HEK293 (cell line): ENCODE data around the gene PDE6C.

Experiments
- CTCF ChIA-PET: fragments of 350-600 bp; formaldehyde crosslinking; extraction: SDS; loops from one replicate; lab custom pipeline; 2021; ENCODE audit warnings: antibody characterized with exemption; lab: Yijun Ruan, JAX
- POLR2A ChIA-PET: fragments of 300-600 bp; formaldehyde crosslinking; extraction: SDS; loops from one replicate; lab custom pipeline; 2020; ENCODE audit warnings: antibody characterized with exemption, inconsistent platforms; lab: Yijun Ruan, JAX
- H3K27ac ChIP-seq: fragments of 200-500 bp; sonication (Bioruptor generic); 2 replicates; pipeline ENCODE4 v1.5.1; 2014; ENCODE audit warnings: low read depth, low read length, control low read depth, inconsistent platforms; ENCODE audit errors: extremely low read depth
- H3K36me3 ChIP-seq, 2 experiments: fragments of 200-500 bp in 1 of 2; sonication (Bioruptor generic) in 1 of 2; 1 replicate in 1 of 2; 2 replicates in 1 of 2; pipeline ENCODE4 v1.5.1; 2014 to 2017; ENCODE audit warnings: inconsistent platforms in 2 of 2, low read length in 2 of 2; ENCODE audit not compliant: control insufficient read depth in 2 of 2, insufficient read depth in 1 of 2
- H3K4me1 ChIP-seq: fragments of 200-500 bp; sonication (Bioruptor generic); 2 replicates; pipeline ENCODE4 v1.5.1; 2014; ENCODE audit warnings: mild to moderate bottlenecking, low read length, inconsistent platforms; ENCODE audit not compliant: control insufficient read depth, insufficient read depth
- H3K4me3 ChIP-seq: 2 replicates; pipeline ENCODE4 v1.5.1; 2011; ENCODE audit warnings: low read depth, mild to moderate bottlenecking, control low read depth, low read length, moderate library complexity
- H3K9me3 ChIP-seq: fragments of 200-500 bp; sonication (Bioruptor generic); 2 replicates; pipeline ENCODE4 v1.5.1; 2014; ENCODE audit warnings: low read depth, low read length, inconsistent platforms; ENCODE audit not compliant: control insufficient read depth, insufficient read depth
- BCL11B ChIP-seq: fragments of 450-650 bp; formaldehyde crosslinking; IDR thresholded peaks from 2 replicates; pipeline ENCODE4 v1.5.1; 2016; ENCODE audit warnings: low read depth, missing biosample characterization, missing genetic modification characterization
- KLF1 ChIP-seq: fragments of 450-650 bp; formaldehyde crosslinking; IDR thresholded peaks from 2 replicates; pipeline ENCODE4 v1.5.1; 2016; ENCODE audit warnings: missing biosample characterization, missing genetic modification characterization
- KLF16 ChIP-seq: fragments of 450-650 bp; formaldehyde crosslinking; IDR thresholded peaks from 2 replicates; pipeline ENCODE4 v1.5.1; 2017; ENCODE audit warnings: missing biosample characterization, missing genetic modification characterization
- MYNN ChIP-seq: fragments of 450-650 bp; formaldehyde crosslinking; IDR thresholded peaks from 2 replicates; pipeline ENCODE4 v1.5.1; 2016; ENCODE audit warnings: missing biosample characterization, missing genetic modification characterization, borderline replicate concordance
- REPIN1 ChIP-seq: fragments of 450-650 bp; formaldehyde crosslinking; IDR thresholded peaks from 2 replicates; pipeline ENCODE4 v1.5.1; 2017; ENCODE audit warnings: missing biosample characterization, missing genetic modification characterization, low read depth
- SP2 ChIP-seq: fragments of 450-650 bp; formaldehyde crosslinking; IDR thresholded peaks from 2 replicates; pipeline ENCODE4 v1.5.1; 2016; ENCODE audit warnings: missing biosample characterization, missing genetic modification characterization
- ZFP41 ChIP-seq: fragments of 450-650 bp; formaldehyde crosslinking; IDR thresholded peaks from 2 replicates; pipeline ENCODE4 v1.5.1; 2016; ENCODE audit warnings: missing biosample characterization, missing genetic modification characterization, borderline replicate concordance
- ZFP69B ChIP-seq: fragments of 450-650 bp; formaldehyde crosslinking; IDR thresholded peaks from 2 replicates; pipeline ENCODE4 v1.5.1; 2016; ENCODE audit warnings: missing biosample characterization, missing genetic modification characterization
- ZNF157 ChIP-seq: fragments of 450-650 bp; formaldehyde crosslinking; IDR thresholded peaks from 2 replicates; pipeline ENCODE4 v1.5.1; 2016; ENCODE audit warnings: missing biosample characterization, missing genetic modification characterization
- ZNF19 ChIP-seq: fragments of 450-650 bp; formaldehyde crosslinking; IDR thresholded peaks from 2 replicates; pipeline ENCODE4; 2016; ENCODE audit warnings: missing biosample characterization, missing genetic modification characterization, low read depth
- ZNF266 ChIP-seq: fragments of 450-650 bp; formaldehyde crosslinking; IDR thresholded peaks from 2 replicates; pipeline ENCODE4 v1.5.1; 2016; ENCODE audit warnings: missing biosample characterization, missing genetic modification characterization, low read depth
- ZNF292 ChIP-seq: fragments of 450-650 bp; formaldehyde crosslinking; IDR thresholded peaks from 2 replicates; pipeline ENCODE4 v1.5.1; 2016; ENCODE audit warnings: low read depth, missing biosample characterization, missing genetic modification characterization, borderline replicate concordance
- ZNF391 ChIP-seq: fragments of 450-650 bp; formaldehyde crosslinking; IDR thresholded peaks from 2 replicates; pipeline ENCODE4 v1.5.1; 2016; ENCODE audit warnings: low read depth, missing biosample characterization, missing genetic modification characterization, borderline replicate concordance
- ZNF529 ChIP-seq: fragments of 450-650 bp; formaldehyde crosslinking; IDR thresholded peaks from 2 replicates; pipeline ENCODE4 v1.5.1; 2017; ENCODE audit warnings: missing genetic modification characterization, missing biosample characterization; ENCODE audit not compliant: insufficient replicate concordance
- ZNF626 ChIP-seq: fragments of 450-650 bp; sonication (Bioruptor Pico); formaldehyde crosslinking; IDR thresholded peaks from 2 replicates; pipeline ENCODE4 v1.5.1; 2018; ENCODE audit warnings: missing biosample characterization, missing genetic modification characterization, inconsistent platforms
- ZNF768 ChIP-seq: fragments of 450-650 bp; formaldehyde crosslinking; IDR thresholded peaks from 2 replicates; pipeline ENCODE4 v1.5.1; 2018; ENCODE audit warnings: missing biosample characterization, mild to moderate bottlenecking, missing genetic modification characterization
- ZSCAN30 ChIP-seq: fragments of 450-650 bp; IDR thresholded peaks from 2 replicates; pipeline ENCODE4 v1.5.1; 2018; ENCODE audit warnings: missing biosample characterization, mild to moderate bottlenecking, missing genetic modification characterization, moderate library complexity
- TF ChIP-seq, protein P1 (sequence below): fragments of 450-650 bp; formaldehyde crosslinking; IDR thresholded peaks from 2 replicates; pipeline ENCODE4 v1.5.1; 2016; ENCODE audit warnings: missing biosample characterization, missing genetic modification characterization
- TF ChIP-seq, protein P2 (sequence below): fragments of 450-650 bp; formaldehyde crosslinking; IDR thresholded peaks from 2 replicates; pipeline ENCODE4 v1.5.1; 2016; ENCODE audit warnings: missing biosample characterization, missing genetic modification characterization, borderline replicate concordance
- TF ChIP-seq, protein P3 (sequence below): fragments of 450-650 bp; formaldehyde crosslinking; IDR thresholded peaks from 2 replicates; pipeline ENCODE4 v1.5.1; 2016; ENCODE audit warnings: missing biosample characterization, missing genetic modification characterization
- TF ChIP-seq, protein P4 (sequence below): fragments of 450-650 bp; formaldehyde crosslinking; IDR thresholded peaks from 2 replicates; pipeline ENCODE4 v1.5.1; 2016; ENCODE audit warnings: missing biosample characterization, missing genetic modification characterization, borderline replicate concordance
- TF ChIP-seq, protein P5 (sequence below): fragments of 450-650 bp; formaldehyde crosslinking; IDR thresholded peaks from 2 replicates; pipeline ENCODE4 v1.5.1; 2017; ENCODE audit warnings: missing biosample characterization, missing genetic modification characterization

PDE6C gene

DNA sequence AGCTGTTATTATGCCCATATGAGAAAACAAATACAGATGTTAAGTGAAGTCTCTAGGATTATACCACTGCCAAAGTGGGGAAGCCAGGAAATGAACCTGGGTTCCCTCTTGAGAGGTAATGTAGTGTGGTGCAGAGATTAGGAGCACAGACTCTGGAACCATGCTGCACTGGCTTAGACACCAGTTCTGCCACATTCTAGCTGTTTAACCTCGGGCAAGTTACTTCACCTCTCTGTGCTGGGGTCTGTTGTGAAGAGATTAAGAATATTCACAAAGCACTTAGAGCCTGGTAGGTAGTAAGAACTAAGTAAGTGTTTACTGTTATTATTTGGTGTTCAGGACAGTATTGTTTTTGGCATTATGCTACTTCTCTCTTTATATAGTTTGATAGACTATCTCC, 41.9 kb downstream of the PDE6C start:
- CTCF ChIA-PET, result no interaction called here
- no peaks in the 10 kb centered on the region for H3K9me3 ChIP-seq

DNA sequence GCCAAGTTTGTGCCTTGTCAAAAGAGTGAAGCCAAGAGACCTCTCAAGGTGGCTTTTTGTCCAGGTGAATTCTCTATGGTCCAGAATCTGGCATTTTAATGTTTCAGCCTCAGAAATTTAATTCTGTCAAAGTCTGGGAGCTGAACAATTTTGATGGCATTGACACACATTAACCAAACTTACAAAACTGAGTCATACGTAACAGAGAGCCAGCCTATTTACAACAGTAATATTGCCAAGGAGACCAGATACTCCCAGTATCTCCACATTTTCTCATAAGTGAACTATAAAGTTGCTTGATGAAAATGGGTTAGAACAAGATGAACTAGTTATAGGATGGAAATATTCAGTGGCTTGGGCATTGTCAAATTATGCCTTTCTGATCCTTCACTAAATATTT, 43.8 kb downstream of the PDE6C start:
- Histone ChIP-seq H3K4me3 (no peak overlapping the region), H3K27ac (no peak overlapping the region), H3K9me3 (no peaks in the 10 kb centered on the region), H3K4me1 (no peaks in the 10 kb centered on the region), H3K36me3 (no peaks in the 10 kb centered on the region; a peak in 1 of 3 replicates)
- ChIA-PET CTCF (interaction anchor here (0.6 kb wide), 1 partner anchor 101 kb away, joined by 3 read pairs; no protein-coding TSS in a partner anchor), POLR2A (no interaction called here)
- TF ChIP-seq, protein P1, sequence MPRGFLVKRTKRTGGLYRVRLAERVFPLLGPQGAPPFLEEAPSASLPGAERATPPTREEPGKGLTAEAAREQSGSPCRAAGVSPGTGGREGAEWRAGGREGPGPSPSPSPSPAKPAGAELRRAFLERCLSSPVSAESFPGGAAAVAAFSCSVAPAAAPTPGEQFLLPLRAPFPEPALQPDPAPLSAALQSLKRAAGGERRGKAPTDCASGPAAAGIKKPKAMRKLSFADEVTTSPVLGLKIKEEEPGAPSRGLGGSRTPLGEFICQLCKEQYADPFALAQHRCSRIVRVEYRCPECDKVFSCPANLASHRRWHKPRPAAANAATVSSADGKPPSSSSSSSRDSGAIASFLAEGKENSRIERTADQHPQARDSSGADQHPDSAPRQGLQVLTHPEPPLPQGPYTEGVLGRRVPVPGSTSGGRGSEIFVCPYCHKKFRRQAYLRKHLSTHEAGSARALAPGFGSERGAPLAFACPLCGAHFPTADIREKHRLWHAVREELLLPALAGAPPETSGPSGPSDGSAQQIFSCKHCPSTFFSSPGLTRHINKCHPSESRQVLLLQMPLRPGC (tag by site-specific recombination), result no peak
- TF ChIP-seq SP2 (no peak), ZFP41 (tag by site-specific recombination) (no peak), ZNF529 (tag by site-specific recombination) (no peak), REPIN1 (no peak), ZNF157 (tag by site-specific recombination) (no peak), ZNF266 (tag by site-specific recombination) (no peak), KLF1 (tag by site-specific recombination) (no peak), ZNF391 (tag by site-specific recombination) (no peak), ZFP69B (no peak), ZSCAN30 (tag by site-specific recombination) (no peak), KLF16 (tag by site-specific recombination) (no peak), ZNF292 (tag by site-specific recombination) (no peak), ZNF19 (tag by site-specific recombination) (no peak), ZNF626 (tag by site-specific recombination) (no peak)
- TF ChIP-seq, protein P2, sequence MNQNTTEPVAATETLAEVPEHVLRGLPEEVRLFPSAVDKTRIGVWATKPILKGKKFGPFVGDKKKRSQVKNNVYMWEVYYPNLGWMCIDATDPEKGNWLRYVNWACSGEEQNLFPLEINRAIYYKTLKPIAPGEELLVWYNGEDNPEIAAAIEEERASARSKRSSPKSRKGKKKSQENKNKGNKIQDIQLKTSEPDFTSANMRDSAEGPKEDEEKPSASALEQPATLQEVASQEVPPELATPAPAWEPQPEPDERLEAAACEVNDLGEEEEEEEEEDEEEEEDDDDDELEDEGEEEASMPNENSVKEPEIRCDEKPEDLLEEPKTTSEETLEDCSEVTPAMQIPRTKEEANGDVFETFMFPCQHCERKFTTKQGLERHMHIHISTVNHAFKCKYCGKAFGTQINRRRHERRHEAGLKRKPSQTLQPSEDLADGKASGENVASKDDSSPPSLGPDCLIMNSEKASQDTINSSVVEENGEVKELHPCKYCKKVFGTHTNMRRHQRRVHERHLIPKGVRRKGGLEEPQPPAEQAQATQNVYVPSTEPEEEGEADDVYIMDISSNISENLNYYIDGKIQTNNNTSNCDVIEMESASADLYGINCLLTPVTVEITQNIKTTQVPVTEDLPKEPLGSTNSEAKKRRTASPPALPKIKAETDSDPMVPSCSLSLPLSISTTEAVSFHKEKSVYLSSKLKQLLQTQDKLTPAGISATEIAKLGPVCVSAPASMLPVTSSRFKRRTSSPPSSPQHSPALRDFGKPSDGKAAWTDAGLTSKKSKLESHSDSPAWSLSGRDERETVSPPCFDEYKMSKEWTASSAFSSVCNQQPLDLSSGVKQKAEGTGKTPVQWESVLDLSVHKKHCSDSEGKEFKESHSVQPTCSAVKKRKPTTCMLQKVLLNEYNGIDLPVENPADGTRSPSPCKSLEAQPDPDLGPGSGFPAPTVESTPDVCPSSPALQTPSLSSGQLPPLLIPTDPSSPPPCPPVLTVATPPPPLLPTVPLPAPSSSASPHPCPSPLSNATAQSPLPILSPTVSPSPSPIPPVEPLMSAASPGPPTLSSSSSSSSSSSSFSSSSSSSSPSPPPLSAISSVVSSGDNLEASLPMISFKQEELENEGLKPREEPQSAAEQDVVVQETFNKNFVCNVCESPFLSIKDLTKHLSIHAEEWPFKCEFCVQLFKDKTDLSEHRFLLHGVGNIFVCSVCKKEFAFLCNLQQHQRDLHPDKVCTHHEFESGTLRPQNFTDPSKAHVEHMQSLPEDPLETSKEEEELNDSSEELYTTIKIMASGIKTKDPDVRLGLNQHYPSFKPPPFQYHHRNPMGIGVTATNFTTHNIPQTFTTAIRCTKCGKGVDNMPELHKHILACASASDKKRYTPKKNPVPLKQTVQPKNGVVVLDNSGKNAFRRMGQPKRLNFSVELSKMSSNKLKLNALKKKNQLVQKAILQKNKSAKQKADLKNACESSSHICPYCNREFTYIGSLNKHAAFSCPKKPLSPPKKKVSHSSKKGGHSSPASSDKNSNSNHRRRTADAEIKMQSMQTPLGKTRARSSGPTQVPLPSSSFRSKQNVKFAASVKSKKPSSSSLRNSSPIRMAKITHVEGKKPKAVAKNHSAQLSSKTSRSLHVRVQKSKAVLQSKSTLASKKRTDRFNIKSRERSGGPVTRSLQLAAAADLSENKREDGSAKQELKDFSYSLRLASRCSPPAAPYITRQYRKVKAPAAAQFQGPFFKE, result no peak
- TF ChIP-seq, protein P3, sequence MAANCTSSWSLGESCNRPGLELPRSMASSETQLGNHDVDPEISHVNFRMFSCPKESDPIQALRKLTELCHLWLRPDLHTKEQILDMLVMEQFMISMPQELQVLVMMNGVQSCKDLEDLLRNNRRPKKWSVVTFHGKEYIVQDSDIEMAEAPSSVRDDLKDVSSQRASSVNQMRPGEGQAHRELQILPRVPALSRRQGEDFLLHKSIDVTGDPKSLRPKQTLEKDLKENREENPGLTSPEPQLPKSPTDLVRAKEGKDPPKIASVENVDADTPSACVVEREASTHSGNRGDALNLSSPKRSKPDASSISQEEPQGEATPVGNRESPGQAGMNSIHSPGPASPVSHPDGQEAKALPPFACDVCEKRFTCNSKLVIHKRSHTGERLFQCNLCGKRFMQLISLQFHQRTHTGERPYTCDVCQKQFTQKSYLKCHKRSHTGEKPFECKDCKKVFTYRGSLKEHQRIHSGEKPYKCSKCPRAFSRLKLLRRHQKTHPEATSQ (tag by site-specific recombination), result no peak
- TF ChIP-seq, protein P4, sequence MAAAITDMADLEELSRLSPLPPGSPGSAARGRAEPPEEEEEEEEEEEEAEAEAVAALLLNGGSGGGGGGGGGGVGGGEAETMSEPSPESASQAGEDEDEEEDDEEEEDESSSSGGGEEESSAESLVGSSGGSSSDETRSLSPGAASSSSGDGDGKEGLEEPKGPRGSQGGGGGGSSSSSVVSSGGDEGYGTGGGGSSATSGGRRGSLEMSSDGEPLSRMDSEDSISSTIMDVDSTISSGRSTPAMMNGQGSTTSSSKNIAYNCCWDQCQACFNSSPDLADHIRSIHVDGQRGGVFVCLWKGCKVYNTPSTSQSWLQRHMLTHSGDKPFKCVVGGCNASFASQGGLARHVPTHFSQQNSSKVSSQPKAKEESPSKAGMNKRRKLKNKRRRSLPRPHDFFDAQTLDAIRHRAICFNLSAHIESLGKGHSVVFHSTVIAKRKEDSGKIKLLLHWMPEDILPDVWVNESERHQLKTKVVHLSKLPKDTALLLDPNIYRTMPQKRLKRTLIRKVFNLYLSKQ (tag by site-specific recombination), result no peak
- TF ChIP-seq, protein P5, sequence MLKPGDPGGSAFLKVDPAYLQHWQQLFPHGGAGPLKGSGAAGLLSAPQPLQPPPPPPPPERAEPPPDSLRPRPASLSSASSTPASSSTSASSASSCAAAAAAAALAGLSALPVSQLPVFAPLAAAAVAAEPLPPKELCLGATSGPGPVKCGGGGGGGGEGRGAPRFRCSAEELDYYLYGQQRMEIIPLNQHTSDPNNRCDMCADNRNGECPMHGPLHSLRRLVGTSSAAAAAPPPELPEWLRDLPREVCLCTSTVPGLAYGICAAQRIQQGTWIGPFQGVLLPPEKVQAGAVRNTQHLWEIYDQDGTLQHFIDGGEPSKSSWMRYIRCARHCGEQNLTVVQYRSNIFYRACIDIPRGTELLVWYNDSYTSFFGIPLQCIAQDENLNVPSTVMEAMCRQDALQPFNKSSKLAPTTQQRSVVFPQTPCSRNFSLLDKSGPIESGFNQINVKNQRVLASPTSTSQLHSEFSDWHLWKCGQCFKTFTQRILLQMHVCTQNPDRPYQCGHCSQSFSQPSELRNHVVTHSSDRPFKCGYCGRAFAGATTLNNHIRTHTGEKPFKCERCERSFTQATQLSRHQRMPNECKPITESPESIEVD, result no peak

More for the DNA sequence above, 41.9 kb downstream of the PDE6C start:
- Histone ChIP-seq H3K27ac (no peak overlapping the region), H3K4me1 (no peaks in the 10 kb centered on the region), H3K36me3 (no peaks in the 10 kb centered on the region), H3K4me3 (no peak overlapping the region)
- POLR2A ChIA-PET, result interaction anchor here (0.6 kb wide), 1 partner anchor 158 kb away, joined by 7 read pairs; no protein-coding TSS in a partner anchor
- TF ChIP-seq MYNN (tag by site-specific recombination) (no peak), BCL11B (tag by site-specific recombination) (no peak), ZNF768 (tag by site-specific recombination) (peak; percentile 36; the same call in 1 of the 2 replicates)
